Activated naive CD4-positive, alpha-beta T cell treated with anti-CD3 and anti-CD28 coated beads for 36 hours (primary cell): ENCODE results near the gene NLGN4X. TPM values are rescaled to one million over a fixed set of nuclear protein-coding genes. Genes with fewer than 3 reads are reported as not detected.

Experiments
- CTCF ChIA-PET: fragments of 350-600 bp; sonication (Branson Sonifier 250); formaldehyde crosslinking; loops from one replicate; lab custom pipeline; 2021; ENCODE audit warnings: antibody characterized with exemption; lab: Charles Lee
- DNase-seq: peaks from one replicate; pipeline ENCODE4 v3.0.0-alpha.2; 2020
- H3K27ac Mint-ChIP-seq: one replicate; pipeline ENCODE4 v1.8.0; 2021; ENCODE audit warnings: mild to moderate bottlenecking, mixed read lengths
- H3K27me3 Mint-ChIP-seq: one replicate; pipeline ENCODE4 v1.8.0; 2021; ENCODE audit warnings: low read depth, mixed read lengths
- H3K36me3 Mint-ChIP-seq: one replicate; pipeline ENCODE4 v1.8.0; 2021; ENCODE audit warnings: low read depth, mixed read lengths
- H3K4me1 Mint-ChIP-seq: one replicate; pipeline ENCODE4 v1.8.0; 2021; ENCODE audit warnings: low read depth, mixed read lengths
- H3K4me3 Mint-ChIP-seq: one replicate; pipeline ENCODE4 v1.8.0; 2021; ENCODE audit warnings: mild to moderate bottlenecking, moderate library complexity, mixed read lengths
- H3K9me3 Mint-ChIP-seq: one replicate; pipeline ENCODE4 v1.8.0; 2021; ENCODE audit warnings: mixed read lengths
- intact Hi-C: fragments of 100-400 bp; cut with micrococcal nuclease; formaldehyde crosslinking; loops from one replicate; pipeline ENCODE4 v1.15.1; 2023
- total RNA-seq, 2 experiments: library from RNA; stranded (reverse); gene quantifications; one replicate each; pipeline ENCODE4 v1.2.3, GENCODE V29; 2021

Gene NLGN4X
- total RNA-seq: not detected

DNA sequence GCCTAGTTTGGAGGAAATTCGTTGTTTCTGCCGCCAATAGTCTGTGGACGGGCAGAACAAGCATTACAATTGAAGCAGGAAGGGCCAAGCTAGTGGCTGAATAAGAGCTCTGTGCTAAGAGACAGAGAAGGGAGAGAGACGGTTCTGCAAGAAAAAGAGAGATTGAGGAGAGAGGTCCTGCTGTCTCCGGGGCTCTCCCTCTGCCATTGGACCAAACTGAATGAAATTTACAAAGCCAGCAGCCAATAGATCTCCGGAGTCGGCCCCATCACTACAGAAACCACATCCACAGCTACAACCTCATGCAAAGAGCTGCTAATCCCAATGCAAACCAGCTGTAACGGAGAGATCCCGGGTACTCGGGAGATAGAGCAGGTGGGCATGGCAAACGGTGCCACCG, at the start of gene NLGN4X:
TSS of gene NLGN4X (minus strand) at position 148 of the 400 bp plus-strand sequence. CDS start 77,401 bp downstream, outside the sequence.
- intact Hi-C loops: loop anchor here (5.0 kb wide), 1 partner anchor 206 kb away; no protein-coding TSS in a partner anchor
- Mint-ChIP-seq H3K36me3 (no peaks in the 10 kb centered on the region), H3K27me3 (peaks cover 25% of the 10 kb centered on the region), H3K4me3 (no peak within 1 kb of the TSS), H3K4me1 (peaks cover 3% of the 10 kb centered on the region), H3K27ac (no peak within 1 kb of the TSS), H3K9me3 (no peaks in the 10 kb centered on the region)
- no peak for DNase-seq
- CTCF ChIA-PET: no interaction called here

DNA sequence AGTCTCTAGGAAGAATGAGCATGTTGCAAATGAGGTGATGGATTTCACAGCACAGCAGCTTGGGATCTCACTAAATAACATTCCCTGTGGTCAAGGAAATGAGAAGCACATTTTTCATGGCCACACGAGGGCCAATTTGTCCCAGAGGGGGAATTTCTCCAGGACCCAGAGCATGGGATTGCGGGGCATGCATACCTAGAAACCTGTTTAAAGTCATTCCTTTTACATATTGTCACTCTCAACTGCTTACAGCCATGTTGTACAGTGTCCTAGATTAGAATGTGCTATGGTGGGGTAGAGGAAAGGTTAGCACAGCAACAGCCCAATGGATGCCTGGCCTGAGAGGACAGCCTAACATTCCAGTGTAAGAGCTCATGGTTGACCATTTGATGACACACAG, 37.4 kb upstream of the NLGN4X start:
- no peak overlapping the region for H3K4me3 Mint-ChIP-seq
- intact Hi-C loops: no loop called here
- no peaks in the 10 kb centered on the region for H3K9me3 Mint-ChIP-seq
- H3K27me3 Mint-ChIP-seq: no peaks in the 10 kb centered on the region
- H3K4me1 Mint-ChIP-seq: no peaks in the 10 kb centered on the region
- CTCF ChIA-PET: no interaction called here
- no peak for DNase-seq
- H3K27ac Mint-ChIP-seq: no peak overlapping the region
- no peaks in the 10 kb centered on the region for H3K36me3 Mint-ChIP-seq

DNA sequence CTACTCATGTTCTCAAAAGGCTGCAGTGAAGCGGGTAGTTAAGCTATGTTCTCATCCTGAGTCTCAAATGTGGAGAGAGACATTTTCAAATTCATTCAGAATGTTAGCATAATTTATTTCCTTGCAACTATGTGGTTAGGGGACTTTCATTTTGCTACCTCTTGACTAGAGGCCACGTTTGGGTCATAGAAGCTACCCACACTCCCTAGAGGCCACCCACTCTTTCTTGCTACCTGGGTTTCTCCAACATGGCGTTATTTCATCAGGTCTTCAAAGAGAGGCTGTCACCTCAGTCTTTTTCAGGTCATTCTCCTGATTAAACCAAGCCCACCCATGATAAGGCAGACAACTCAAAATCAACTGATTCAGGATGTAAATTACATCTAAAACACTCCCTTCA, 34.3 kb upstream of the NLGN4X start:
- no peak overlapping the region for H3K4me3 Mint-ChIP-seq
- H3K27ac Mint-ChIP-seq: no peak overlapping the region
- H3K9me3 Mint-ChIP-seq: no peaks in the 10 kb centered on the region
- H3K27me3 Mint-ChIP-seq: no peaks in the 10 kb centered on the region
- DNase-seq: no peak
- intact Hi-C loops: no loop called here
- H3K36me3 Mint-ChIP-seq: no peaks in the 10 kb centered on the region
- H3K4me1 Mint-ChIP-seq: no peaks in the 10 kb centered on the region
- CTCF ChIA-PET: no interaction called here

- intact Hi-C loops: no loop called here
- Mint-ChIP-seq H3K4me3 (no peak overlapping the region), H3K27me3 (no peaks in the 10 kb centered on the region), H3K4me1 (no peaks in the 10 kb centered on the region), H3K27ac (no peak overlapping the region), H3K36me3 (no peaks in the 10 kb centered on the region), H3K9me3 (no peaks in the 10 kb centered on the region)
- DNase-seq: no peak
- CTCF ChIA-PET: no interaction called here
These were observed 28.4 kb upstream of the NLGN4X start for GRCh38 chrX:6257025-6257424.

DNA sequence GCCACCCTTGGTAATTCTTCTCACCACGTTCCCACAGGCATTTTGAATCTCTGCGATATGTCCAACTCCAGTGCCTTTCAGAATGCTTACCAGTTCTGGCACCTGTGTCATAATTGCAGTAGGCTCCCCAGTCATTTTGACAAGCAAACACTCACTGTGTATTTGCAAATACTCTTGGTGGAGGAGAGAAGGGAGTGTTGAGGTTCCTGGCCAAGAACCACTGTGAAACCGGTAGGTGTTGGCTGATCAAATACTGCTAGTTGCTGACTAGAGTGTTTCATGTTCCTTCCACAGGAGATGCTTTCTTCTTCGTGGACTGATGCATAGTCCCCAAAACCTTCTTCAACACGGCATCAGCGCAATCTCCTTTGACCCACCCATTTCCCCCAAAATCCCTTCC, 16.0 kb upstream of the NLGN4X start:
- Mint-ChIP-seq H3K4me3 (no peak overlapping the region), H3K27me3 (no peaks in the 10 kb centered on the region), H3K9me3 (no peaks in the 10 kb centered on the region), H3K36me3 (no peaks in the 10 kb centered on the region), H3K4me1 (no peaks in the 10 kb centered on the region), H3K27ac (no peak overlapping the region)
- CTCF ChIA-PET: no interaction called here
- intact Hi-C loops: no loop called here
- DNase-seq: no peak

- no peaks in the 10 kb centered on the region for H3K4me1 Mint-ChIP-seq
- no peaks in the 10 kb centered on the region for H3K9me3 Mint-ChIP-seq
- intact Hi-C loops: no loop called here
- no peak overlapping the region for H3K27ac Mint-ChIP-seq
- no peaks in the 10 kb centered on the region for H3K27me3 Mint-ChIP-seq
- no peaks in the 10 kb centered on the region for H3K36me3 Mint-ChIP-seq
- CTCF ChIA-PET: no interaction called here
- DNase-seq: no peak
- H3K4me3 Mint-ChIP-seq: no peak overlapping the region
These were observed 9.9 kb upstream of the NLGN4X start for GRCh38 chrX:6238576-6238975.

GRCh38 chrX:6227935-6228334, 732 bp downstream of the NLGN4X start:
- no peaks in the 10 kb centered on the region for H3K9me3 Mint-ChIP-seq
- no peak for DNase-seq
- no peaks in the 10 kb centered on the region for H3K36me3 Mint-ChIP-seq
- H3K27me3 Mint-ChIP-seq: peaks cover 25% of the 10 kb centered on the region
- H3K4me3 Mint-ChIP-seq: no peak overlapping the region
- intact Hi-C loops: loop anchor here (5.0 kb wide), 1 partner anchor 206 kb away; no protein-coding TSS in a partner anchor
- H3K4me1 Mint-ChIP-seq: peaks cover 3% of the 10 kb centered on the region
- no peak overlapping the region for H3K27ac Mint-ChIP-seq
- CTCF ChIA-PET: no interaction called here

DNA sequence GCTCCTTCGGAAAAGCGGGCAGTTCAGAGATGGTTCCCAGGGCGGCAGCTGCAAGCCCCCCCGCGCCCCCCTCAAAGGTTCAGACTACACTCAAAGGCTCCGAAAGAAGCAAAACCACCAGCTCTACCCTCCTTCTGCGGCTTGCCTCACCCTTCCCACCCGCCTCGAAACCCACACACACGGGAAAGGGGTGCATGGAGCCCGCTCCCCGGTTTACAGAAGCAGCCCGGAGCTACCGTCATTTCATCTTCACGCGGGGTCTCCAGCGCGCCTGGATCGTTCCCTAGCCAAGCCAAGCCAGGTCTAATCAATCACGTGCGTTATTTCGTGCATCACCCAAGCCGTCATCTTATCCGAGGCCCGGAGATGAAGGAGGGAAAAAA, 1.2 kb downstream of the NLGN4X start:
- H3K27me3 Mint-ChIP-seq: peaks cover 25% of the 10 kb centered on the region
- H3K9me3 Mint-ChIP-seq: no peaks in the 10 kb centered on the region

DNA sequence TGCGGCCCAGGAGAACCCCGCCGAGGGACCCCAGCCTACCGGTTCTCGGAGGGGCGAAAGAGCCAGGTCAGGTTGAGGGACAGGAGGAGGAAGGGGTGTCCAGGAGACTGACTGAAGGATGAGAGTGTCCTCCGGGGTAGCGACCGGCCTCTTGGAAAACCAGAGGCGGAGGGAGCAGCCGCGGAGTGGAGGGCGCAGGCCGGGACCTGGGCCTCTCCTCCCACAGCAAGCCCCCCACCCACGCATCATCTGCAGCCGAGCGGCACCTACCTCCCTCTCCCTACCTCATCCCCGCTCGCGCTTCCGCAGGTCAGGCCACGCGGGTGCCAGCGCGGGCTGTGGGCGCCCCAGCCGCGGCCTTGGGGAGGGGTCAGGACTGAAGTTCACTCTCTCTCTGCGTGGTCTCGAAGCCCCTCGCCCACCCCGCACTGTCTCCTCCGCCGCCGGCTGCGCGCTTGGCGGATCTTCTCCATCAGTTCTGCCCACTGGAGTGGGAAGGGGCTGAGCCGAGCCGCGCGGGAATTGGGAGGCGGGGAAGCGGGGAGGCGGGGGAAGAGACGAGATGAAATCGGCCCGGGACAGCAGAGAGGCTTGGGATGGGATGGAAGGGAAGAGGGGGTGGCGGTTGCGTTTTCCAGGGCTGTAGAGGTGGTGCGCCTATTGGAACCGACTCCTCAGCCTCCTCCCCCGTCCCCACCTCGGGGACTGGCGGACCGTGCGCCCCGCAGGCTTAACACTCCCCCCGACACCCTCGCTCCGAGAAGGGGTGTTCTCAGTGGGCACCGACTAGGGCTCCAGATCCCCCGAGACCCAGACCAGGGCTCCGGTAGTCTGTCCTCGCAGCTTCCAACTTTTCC, 1.8 kb downstream of the NLGN4X start:
- Mint-ChIP-seq H3K27ac (no peak overlapping the region), H3K4me1 (peaks cover 3% of the 10 kb centered on the region), H3K4me3 (no peak overlapping the region), H3K9me3 (no peaks in the 10 kb centered on the region), H3K36me3 (no peaks in the 10 kb centered on the region), H3K27me3 (peaks cover 25% of the 10 kb centered on the region)
- no peak for DNase-seq
- CTCF ChIA-PET: no interaction called here
- intact Hi-C loops: loop anchor here (5.0 kb wide), 1 partner anchor 205 kb away; no protein-coding TSS in a partner anchor

More for the DNA sequence above, 1.2 kb downstream of the NLGN4X start:
- no peak overlapping the region for H3K4me3 Mint-ChIP-seq
- H3K4me1 Mint-ChIP-seq: peaks cover 3% of the 10 kb centered on the region
- no peak overlapping the region for H3K27ac Mint-ChIP-seq
- intact Hi-C loops: loop anchor here (5.0 kb wide), 1 partner anchor 205 kb away; no protein-coding TSS in a partner anchor
- DNase-seq: no peak
- CTCF ChIA-PET: no interaction called here
- no peaks in the 10 kb centered on the region for H3K36me3 Mint-ChIP-seq

GRCh38 chrX:6225911-6226595, 2.6 kb downstream of the NLGN4X start:
- no peaks in the 10 kb centered on the region for H3K36me3 Mint-ChIP-seq
- H3K4me3 Mint-ChIP-seq: peak overlapping the region; percentile 21
- intact Hi-C loops: loop anchor here (5.0 kb wide), 1 partner anchor 204 kb away; no protein-coding TSS in a partner anchor
- H3K27me3 Mint-ChIP-seq: peaks cover 25% of the 10 kb centered on the region
- H3K9me3 Mint-ChIP-seq: no peaks in the 10 kb centered on the region
- no peak overlapping the region for H3K27ac Mint-ChIP-seq
- DNase-seq: no peak
- peaks cover 3% of the 10 kb centered on the region for H3K4me1 Mint-ChIP-seq
- CTCF ChIA-PET: no interaction called here

DNA sequence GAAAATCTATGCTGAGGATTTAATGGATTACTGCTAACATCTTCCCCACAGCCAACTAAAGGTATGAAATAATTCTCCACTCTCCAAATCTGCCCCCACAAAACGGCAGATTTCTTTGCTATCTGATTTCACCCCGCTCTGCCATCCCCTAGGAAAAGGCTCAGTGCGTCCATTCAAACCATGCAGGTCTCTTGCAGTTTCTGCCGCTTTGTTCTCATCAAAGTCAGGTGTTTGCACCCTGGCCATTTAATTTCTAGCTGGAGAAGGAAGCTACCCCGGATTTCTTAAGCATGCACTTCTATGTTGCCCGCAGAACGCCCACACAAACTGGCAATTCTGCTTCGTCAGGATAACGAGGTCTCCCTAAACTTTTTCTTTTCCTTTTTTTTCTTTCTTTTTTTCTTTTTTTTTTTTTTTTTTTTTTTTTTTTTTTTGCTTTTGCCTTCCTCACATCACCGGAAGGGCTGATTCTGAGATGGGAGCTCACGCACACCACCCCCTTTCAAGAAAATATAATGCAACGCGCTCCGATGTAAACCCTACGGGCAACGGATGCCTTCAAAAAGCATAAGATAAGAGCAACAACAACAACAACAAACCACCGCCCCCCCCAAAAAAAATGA, 3.3 kb downstream of the NLGN4X start:
- H3K27ac Mint-ChIP-seq: no peak overlapping the region
- H3K4me3 Mint-ChIP-seq: no peak overlapping the region
- H3K9me3 Mint-ChIP-seq: no peaks in the 10 kb centered on the region
- DNase-seq: no peak
- H3K4me1 Mint-ChIP-seq: peaks cover 3% of the 10 kb centered on the region
- H3K27me3 Mint-ChIP-seq: peaks cover 25% of the 10 kb centered on the region
- intact Hi-C loops: loop anchor here (5.0 kb wide), 1 partner anchor 203 kb away; no protein-coding TSS in a partner anchor
- CTCF ChIA-PET: no interaction called here
- no peaks in the 10 kb centered on the region for H3K36me3 Mint-ChIP-seq

GRCh38 chrX:6223516-6223915, 5.2 kb downstream of the NLGN4X start:
- no peak for DNase-seq
- Mint-ChIP-seq H3K27ac (no peak overlapping the region), H3K36me3 (no peaks in the 10 kb centered on the region), H3K9me3 (no peaks in the 10 kb centered on the region), H3K27me3 (peaks cover 13% of the 10 kb centered on the region), H3K4me3 (no peak overlapping the region), H3K4me1 (peaks cover 3% of the 10 kb centered on the region)
- intact Hi-C loops: no loop called here
- CTCF ChIA-PET: no interaction called here
